Glutamatergic neuron (in vitro differentiated cells): Measurements from ENCODE around the gene AP2A1. TPM values are rescaled to one million over a fixed set of nuclear protein-coding genes. Genes with fewer than 3 reads are reported as not detected.

Experiments used
- DNase-seq: peaks from one replicate; pipeline ENCODE4 v3.0.0; 2022
- H3K27ac Mint-ChIP-seq: one replicate; pipeline ENCODE4 v1.8.0; 2020; ENCODE audit warnings: mild to moderate bottlenecking, mixed read lengths, inconsistent platforms; ENCODE audit not compliant: unreplicated experiment
- H3K27me3 Mint-ChIP-seq: one replicate; pipeline ENCODE4 v1.8.0; 2020; ENCODE audit warnings: mild to moderate bottlenecking, moderate library complexity, mixed read lengths, inconsistent platforms; ENCODE audit not compliant: unreplicated experiment
- H3K36me3 Mint-ChIP-seq: one replicate; pipeline ENCODE4 v1.8.0; 2020; ENCODE audit warnings: mild to moderate bottlenecking, mixed read lengths, inconsistent platforms; ENCODE audit not compliant: unreplicated experiment
- H3K4me1 Mint-ChIP-seq: one replicate; pipeline ENCODE4 v1.8.0; 2020; ENCODE audit warnings: mild to moderate bottlenecking, low read depth, mixed read lengths, inconsistent platforms; ENCODE audit not compliant: unreplicated experiment
- H3K4me3 Mint-ChIP-seq: one replicate; pipeline ENCODE4 v1.8.0; 2020; ENCODE audit warnings: mild to moderate bottlenecking, mixed read lengths, inconsistent platforms; ENCODE audit not compliant: unreplicated experiment
- H3K9me3 Mint-ChIP-seq: one replicate; pipeline ENCODE4 v1.8.0; 2020; ENCODE audit warnings: mild to moderate bottlenecking, moderate library complexity, mixed read lengths, inconsistent platforms; ENCODE audit not compliant: unreplicated experiment
- total RNA-seq: library from RNA; stranded (reverse); fragmentation: NEBNext Ultra II Directional; extraction: Animal tissue kit (Norgen Biotek cat#: 25700); gene quantifications from one replicate; pipeline ENCODE4 v1.2.1, GENCODE V29; 2021; ENCODE audit not compliant: unreplicated experiment
- TF ChIP-seq, protein P1 (sequence below): fragments of 200-600 bp; sonication (generic); IDR thresholded peaks from one replicate; pipeline ENCODE4 v1.5.0; 2021; ENCODE audit not compliant: partially characterized antibody, unreplicated experiment

The AP2A1 gene
- total RNA-seq, 1 donor from 2014 or later = 175 TPM

GRCh38 chr19:49771674-49772139 is 4.9 kb downstream of the AP2A1 start:
- Mint-ChIP-seq H3K4me3 (no peak overlapping the region), H3K27ac (no peak overlapping the region), H3K27me3 (peaks cover 15% of the 10 kb centered on the region), H3K4me1 (peaks cover 12% of the 10 kb centered on the region), H3K9me3 (peaks cover 4% of the 10 kb centered on the region), H3K36me3 (no peaks in the 10 kb centered on the region)
- TF ChIP-seq, protein P1, sequence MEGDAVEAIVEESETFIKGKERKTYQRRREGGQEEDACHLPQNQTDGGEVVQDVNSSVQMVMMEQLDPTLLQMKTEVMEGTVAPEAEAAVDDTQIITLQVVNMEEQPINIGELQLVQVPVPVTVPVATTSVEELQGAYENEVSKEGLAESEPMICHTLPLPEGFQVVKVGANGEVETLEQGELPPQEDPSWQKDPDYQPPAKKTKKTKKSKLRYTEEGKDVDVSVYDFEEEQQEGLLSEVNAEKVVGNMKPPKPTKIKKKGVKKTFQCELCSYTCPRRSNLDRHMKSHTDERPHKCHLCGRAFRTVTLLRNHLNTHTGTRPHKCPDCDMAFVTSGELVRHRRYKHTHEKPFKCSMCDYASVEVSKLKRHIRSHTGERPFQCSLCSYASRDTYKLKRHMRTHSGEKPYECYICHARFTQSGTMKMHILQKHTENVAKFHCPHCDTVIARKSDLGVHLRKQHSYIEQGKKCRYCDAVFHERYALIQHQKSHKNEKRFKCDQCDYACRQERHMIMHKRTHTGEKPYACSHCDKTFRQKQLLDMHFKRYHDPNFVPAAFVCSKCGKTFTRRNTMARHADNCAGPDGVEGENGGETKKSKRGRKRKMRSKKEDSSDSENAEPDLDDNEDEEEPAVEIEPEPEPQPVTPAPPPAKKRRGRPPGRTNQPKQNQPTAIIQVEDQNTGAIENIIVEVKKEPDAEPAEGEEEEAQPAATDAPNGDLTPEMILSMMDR = no peak
- DNase-seq = no peak

- no peak overlapping the region for H3K4me3 Mint-ChIP-seq
- TF ChIP-seq, protein P1 = no peak
- DNase-seq = no peak
- H3K4me1 Mint-ChIP-seq = peaks cover 8% of the 10 kb centered on the region
- peaks cover 4% of the 10 kb centered on the region for H3K9me3 Mint-ChIP-seq
- peaks cover 11% of the 10 kb centered on the region for H3K27me3 Mint-ChIP-seq
- H3K36me3 Mint-ChIP-seq = no peaks in the 10 kb centered on the region
- peak overlapping the region; percentile 25 for H3K27ac Mint-ChIP-seq
Measured at GRCh38 chr19:49772850-49773432, 6.1 kb downstream of the AP2A1 start.

DNA sequence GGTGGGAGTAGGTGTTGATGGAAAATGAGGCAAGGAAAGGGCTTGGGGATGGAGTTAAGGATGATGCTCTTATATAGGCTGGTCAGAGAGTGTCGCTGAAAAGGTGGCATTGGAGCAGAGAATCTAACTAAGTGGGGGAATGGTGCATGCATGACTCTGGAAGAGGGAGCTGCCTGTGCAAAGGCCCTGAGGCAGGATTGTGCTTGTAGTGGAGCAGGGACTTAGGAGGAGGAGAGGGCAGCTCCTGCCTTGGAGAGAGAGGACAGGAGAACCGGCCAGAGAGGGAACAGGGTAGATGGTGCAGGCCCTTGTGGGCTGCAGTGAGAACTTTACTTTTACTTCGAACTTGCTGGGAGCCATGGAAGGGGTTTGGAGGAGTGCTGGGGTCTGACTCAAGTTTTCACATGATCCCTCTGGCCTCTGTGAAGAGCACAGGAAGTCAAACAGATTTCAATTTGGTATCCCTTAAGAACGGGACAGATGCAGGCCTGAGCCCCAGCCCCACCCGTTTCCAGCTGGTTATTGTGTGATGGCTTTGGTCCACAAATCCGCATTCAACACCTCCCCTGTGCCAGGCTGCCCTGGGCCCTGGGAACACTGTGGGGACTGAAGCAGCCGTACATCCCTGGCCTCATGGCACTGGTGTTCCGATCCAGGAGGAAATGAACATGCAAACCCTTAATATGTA is 7.0 kb downstream of the AP2A1 start:
- no peak for DNase-seq
- Mint-ChIP-seq H3K27ac (peak overlapping the region; percentile 45), H3K9me3 (peaks cover 4% of the 10 kb centered on the region), H3K36me3 (no peaks in the 10 kb centered on the region), H3K4me3 (no peak overlapping the region), H3K4me1 (no peaks in the 10 kb centered on the region), H3K27me3 (peaks cover 11% of the 10 kb centered on the region)
- TF ChIP-seq, protein P1 = no peak

DNA sequence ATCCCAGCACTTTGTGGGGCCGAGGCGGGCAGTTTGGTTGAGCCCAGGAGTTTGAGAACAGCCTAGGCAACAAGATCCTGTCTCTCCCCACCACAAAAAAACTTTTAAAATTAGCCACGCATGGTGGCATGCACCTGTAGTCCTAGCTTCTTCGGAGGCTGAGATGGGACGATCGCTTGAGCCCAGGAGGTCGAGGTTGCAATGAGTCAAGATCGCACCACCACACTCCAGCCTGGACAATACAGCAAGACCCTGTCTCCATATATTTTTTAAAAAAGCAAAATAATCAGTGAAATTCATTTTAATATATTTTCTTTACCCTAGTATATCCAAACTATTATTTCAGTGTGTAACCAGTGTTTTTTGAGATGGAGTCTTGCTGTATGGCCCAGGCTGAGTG is 8.2 kb downstream of the AP2A1 start:
- Mint-ChIP-seq H3K27me3 (peaks cover 12% of the 10 kb centered on the region), H3K4me1 (no peaks in the 10 kb centered on the region), H3K27ac (no peak overlapping the region), H3K9me3 (peaks cover 6% of the 10 kb centered on the region), H3K4me3 (no peak overlapping the region), H3K36me3 (peaks cover 1% of the 10 kb centered on the region)
- DNase-seq = no peak
- TF ChIP-seq, protein P1 = no peak

GRCh38 chr19:49775742-49776370 is 9.1 kb downstream of the AP2A1 start:
- H3K27me3 Mint-ChIP-seq = peaks cover 13% of the 10 kb centered on the region
- no peak overlapping the region for H3K27ac Mint-ChIP-seq
- H3K9me3 Mint-ChIP-seq = peaks cover 8% of the 10 kb centered on the region
- H3K4me3 Mint-ChIP-seq = no peak overlapping the region
- TF ChIP-seq, protein P1 = no peak
- no peak for DNase-seq
- H3K36me3 Mint-ChIP-seq = peaks cover 5% of the 10 kb centered on the region
- peaks cover 3% of the 10 kb centered on the region for H3K4me1 Mint-ChIP-seq
